ENCODE measurements around the gene DUSP9.

DNA sequence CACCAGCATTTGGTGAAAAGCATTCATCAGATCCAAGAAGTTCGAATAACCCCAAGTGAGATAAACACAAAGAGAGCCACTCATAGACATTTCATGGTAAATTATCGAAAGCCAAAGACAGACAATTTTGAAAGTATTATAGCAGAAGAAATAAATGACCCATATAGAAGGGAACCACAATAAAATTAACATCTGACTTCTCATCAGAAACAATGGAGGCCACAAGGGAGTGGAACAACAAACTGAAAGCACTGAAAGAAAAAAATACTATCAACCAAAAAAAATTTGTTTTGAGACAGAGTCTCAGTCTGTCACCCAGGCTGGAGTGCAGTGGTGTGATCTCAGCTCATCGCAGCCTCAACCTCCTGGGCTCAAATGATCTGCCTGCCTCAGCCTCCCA lies 12.3 kb downstream of the DUSP9 start:
- TF ChIP-seq, protein P1, sequence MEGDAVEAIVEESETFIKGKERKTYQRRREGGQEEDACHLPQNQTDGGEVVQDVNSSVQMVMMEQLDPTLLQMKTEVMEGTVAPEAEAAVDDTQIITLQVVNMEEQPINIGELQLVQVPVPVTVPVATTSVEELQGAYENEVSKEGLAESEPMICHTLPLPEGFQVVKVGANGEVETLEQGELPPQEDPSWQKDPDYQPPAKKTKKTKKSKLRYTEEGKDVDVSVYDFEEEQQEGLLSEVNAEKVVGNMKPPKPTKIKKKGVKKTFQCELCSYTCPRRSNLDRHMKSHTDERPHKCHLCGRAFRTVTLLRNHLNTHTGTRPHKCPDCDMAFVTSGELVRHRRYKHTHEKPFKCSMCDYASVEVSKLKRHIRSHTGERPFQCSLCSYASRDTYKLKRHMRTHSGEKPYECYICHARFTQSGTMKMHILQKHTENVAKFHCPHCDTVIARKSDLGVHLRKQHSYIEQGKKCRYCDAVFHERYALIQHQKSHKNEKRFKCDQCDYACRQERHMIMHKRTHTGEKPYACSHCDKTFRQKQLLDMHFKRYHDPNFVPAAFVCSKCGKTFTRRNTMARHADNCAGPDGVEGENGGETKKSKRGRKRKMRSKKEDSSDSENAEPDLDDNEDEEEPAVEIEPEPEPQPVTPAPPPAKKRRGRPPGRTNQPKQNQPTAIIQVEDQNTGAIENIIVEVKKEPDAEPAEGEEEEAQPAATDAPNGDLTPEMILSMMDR (IDR thresholded peaks at IDR 0.05; ENCODE audit: insufficient read depth, low read length) = no peak
- TF ChIP-seq POLR2AphosphoS5 (IDR thresholded peaks at IDR 0.05; ENCODE audit: low read depth) (no peak), GABPA (IDR thresholded peaks at IDR 0.05; ENCODE audit: low read depth) (no peak)

Measured in HL-60 (cell line).